Forelimb muscle (tissue), 1 donor: ENCODE data around the gene RPS29. TPM values are rescaled to one million over a fixed set of nuclear protein-coding genes. Genes with fewer than 3 reads are reported as not detected.

ENCODE experiments used
- DNase-seq: peaks from one replicate; pipeline ENCODE4 v3.0.0-alpha.2; 2013; ENCODE audit warnings: low read depth
- polyA plus RNA-seq: library from polyadenylated mRNA; unstranded; fragments of 120-200 nt; gene quantifications from one replicate; pipeline ENCODE4 v1.2.1, GENCODE V29; 2013; ENCODE audit not compliant: insufficient read length

The RPS29 gene
- polyA plus RNA-seq, 1 donor: 2,167 TPM

DNA sequence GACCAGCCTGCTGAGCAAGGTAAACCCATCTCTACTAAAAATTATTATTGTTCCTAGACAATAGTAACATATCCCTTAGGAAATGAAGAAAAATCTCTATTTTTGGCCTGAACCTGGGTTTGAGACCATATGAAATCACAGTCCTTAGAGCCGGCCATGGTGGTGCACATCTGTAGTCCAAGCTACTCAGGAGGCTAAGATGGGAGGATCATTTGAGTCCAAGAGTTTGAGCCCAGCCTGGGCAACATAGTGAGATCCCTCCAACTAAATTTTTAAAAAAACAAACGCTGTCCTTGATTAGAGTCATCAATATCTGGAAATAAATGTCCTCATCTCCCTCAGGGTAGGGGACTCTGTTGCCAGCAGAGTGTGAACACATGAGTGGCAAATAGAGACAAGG lies 34.6 kb downstream of the RPS29 start:
- DNase-seq: no peak

DNA sequence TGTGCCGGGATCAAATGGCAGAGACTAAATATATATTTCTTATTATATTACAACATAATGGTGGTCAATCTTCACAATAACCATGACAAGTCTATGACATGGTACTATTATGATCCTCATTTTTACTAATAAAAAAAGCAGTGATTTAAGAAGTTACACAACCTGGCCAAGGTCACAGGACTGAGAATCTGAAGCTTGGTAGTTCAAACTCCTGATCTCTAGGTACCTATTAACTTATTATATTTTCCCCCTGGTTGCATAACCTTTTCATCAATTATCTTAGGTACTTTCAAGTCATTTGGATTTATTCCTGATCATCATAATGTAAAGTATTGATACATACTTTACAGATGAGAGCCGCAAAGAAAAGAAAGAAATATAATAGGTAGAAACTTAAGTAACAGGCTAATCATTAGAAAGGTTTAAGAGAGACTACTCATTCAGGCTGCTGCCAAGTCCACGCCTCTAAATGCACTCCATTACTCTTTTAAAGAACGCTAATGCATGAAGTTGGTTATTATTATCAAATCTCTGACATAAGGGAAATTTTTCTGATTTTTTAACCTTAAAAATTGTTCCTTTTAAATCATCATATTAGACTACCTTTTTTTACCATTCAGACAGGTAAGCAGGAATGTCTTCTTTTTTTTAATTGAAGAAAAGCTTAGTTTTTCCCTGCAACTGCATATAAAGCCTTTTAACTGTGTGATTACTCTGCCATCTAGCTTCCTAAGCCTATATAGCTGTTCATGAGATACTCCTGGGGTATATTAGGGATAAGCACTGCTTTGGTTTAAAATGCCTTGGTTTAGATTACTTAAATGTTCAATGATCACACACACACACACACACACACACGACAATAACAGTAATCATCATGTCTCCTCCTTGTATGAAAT lies 35.6 kb downstream of the RPS29 start:
- DNase-seq: no peak

DNA sequence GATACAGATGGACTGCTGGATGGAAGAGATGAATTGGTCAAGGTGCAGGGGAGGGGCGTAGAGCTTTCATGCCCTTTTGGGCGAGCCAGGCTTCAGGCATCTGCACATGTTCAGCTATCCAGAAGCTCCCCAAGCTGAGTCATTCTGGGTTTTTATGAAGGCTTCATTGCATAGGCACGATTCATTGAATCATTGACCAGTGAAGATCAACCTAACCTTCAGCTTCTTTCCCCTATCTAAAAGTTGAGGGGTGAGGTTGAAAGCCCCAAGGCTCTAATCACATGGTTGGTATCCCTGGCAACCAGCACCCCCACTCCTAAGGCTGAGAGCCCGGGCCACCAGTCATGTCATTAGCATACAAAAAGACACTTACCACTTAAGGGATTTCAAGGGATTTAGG lies 36.3 kb downstream of the RPS29 start:
- DNase-seq: no peak

DNA sequence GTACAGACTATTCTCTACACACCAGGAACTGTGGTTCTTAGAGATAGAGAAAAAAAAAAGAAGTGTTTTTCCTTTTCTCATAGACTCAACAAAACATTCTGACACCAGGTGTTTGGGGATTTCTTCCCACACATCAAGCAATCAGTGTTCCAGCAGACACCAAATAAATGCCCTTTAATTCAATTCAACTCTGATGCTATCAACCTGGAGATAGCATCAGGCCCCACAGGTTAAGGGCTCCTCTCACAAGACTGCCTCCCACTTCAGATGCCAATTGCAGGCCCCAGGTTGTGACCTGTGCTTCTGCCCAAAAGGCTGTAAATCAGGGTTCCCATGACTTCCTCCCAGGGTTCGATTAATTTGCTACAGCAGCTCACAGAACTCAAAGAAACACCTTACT lies 36.7 kb downstream of the RPS29 start:
- DNase-seq: no peak

DNA sequence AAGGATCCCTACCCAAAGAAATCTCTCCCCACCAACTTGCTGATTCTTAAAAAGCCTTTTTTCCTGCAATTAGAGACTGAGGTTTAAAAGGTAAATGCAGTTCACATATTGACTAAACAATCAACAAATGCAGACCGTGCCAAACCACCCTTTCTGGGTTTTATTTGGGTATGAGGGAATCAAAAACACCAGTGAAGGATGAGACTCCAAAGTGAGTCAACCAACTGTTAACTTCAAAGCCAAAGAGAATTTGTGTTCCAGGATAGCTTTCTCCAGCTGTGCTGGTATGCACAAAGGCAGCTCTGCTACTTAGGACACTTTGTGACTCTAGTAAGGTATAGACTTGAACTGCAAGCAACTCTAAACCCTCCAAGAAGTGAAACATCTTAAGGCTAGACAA lies 39.4 kb downstream of the RPS29 start:
- DNase-seq: no peak

DNA sequence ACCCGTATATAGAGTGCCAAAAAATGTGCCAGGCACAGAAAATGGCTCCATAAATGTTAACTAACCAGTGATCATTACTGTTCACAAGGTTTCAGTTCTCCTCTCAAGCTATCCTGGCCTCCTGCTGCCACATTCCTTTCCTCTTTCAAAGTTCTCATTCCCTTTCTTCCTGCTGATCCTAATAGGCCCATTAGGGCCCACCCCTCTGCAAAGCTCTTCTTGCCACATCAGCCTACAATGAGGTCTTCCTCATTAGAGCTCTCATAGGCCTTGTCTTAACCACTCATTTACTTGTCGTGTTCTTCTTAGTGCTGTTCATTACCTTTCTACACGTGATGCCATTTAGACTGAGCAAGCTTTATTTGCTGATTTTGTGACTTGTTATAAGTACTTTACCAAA lies 40.5 kb downstream of the RPS29 start:
- DNase-seq: no peak

DNA sequence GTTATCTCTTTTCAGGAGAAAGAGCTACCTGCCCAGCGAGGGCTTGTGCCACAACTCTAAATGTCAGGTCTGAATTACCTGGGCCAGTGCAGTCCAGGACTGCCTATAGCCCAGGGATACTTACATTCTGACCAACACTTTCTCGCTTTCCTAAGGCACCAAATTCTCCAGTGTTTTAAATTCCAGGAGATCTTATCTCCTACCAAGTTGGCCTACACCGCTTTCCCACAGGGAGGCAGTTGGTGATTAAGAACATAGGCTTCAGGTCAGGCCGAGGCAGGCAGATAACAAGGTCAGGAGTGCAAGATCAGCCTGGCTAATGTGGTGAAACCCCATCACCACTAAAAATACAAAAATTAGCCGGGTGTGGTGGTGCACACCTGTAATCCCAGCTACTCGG lies 41.1 kb downstream of the RPS29 start:
- no peak for DNase-seq

DNA sequence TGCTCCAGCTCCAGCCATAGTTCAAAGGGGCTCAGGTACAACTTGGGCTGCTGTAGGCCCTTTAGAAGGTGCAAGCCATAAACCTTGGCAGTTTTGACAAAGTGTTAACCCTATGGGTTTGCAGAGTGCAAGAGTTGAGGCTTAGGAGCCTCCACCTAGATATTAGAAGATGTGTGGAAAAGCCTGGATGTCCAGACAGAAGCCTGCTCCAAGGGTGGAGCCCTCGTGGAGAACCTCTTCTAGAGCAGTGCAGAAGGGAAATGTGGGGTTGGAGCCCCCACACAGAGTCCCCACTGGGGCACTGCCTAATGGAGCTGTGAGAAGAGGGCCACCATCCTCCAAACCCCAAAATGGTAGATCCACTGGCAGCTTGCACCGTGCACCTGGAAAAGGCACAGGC lies 45.1 kb downstream of the RPS29 start:
- no peak for DNase-seq

DNA sequence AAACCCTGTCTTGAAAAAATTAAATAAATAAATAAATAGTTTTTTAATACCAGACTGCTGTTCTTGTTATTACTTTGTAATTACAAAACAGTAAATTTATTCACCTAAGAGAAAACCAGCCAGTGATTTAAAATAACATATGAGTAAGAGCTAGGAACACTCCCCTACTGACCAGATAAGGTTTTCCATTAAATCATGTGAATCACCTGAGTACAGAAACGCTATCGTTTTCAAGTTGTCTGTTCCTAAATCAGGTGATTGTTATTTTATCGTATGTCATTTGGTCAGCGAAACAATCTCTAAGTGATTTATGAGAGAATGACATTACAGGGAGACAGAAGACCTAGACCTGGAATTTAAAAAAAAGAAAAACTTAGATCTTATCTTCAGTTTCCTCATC lies 47.3 kb downstream of the RPS29 start:
- no peak for DNase-seq

Other genes with a start within 250 kb of the RPS29 start
- gene LRR1, start 12.6 kb upstream of the RPS29 start, polyA plus RNA-seq: 6.5 TPM
- gene RPL36AL, start 34.2 kb upstream of the RPS29 start, polyA plus RNA-seq: 141 TPM
- gene MGAT2, start 34.4 kb upstream of the RPS29 start, polyA plus RNA-seq: 19.9 TPM
- gene DNAAF2, start 48.9 kb upstream of the RPS29 start, polyA plus RNA-seq: 7.3 TPM
- gene POLE2, start 101.8 kb upstream of the RPS29 start, polyA plus RNA-seq: 9.3 TPM
- gene KLHDC1, start 106.7 kb upstream of the RPS29 start, polyA plus RNA-seq: 5.1 TPM
- 75.0 TPM for gene KLHDC2, start 181.8 kb upstream of the RPS29 start, polyA plus RNA-seq